HG02852 (cell line): Measurements from ENCODE around the gene CES3.

Experiments
- ATAC-seq: cut with Tn5 transposase; IDR thresholded peaks from one replicate; pipeline ENCODE4 v1.9.1; 2021; ENCODE audit warnings: mild to moderate bottlenecking, moderate library complexity; ENCODE audit not compliant: unreplicated experiment

CES3 gene

GRCh38 chr16:67000384-67001351, 39.6 kb downstream of the CES3 start:
- ATAC-seq, result peak; percentile 47

- ATAC-seq, result no peak
These were observed 40.7 kb downstream of the CES3 start for GRCh38 chr16:67001726-67002125.

- no peak for ATAC-seq
These were observed 46.0 kb downstream of the CES3 start for GRCh38 chr16:67006930-67007658.

- ATAC-seq, result no peak
These were observed 48.1 kb downstream of the CES3 start for GRCh38 chr16:67009158-67009557.

- ATAC-seq, result no peak
These were observed 50.2 kb downstream of the CES3 start for GRCh38 chr16:67011274-67011673.

- no peak for ATAC-seq
These were observed 52.3 kb downstream of the CES3 start for GRCh38 chr16:67013233-67013822.

- no peak for ATAC-seq
These were observed 53.0 kb downstream of the CES3 start for GRCh38 chr16:67013823-67014633.

GRCh38 chr16:67014634-67015312, 53.7 kb downstream of the CES3 start:
- ATAC-seq, result no peak

- ATAC-seq, result no peak
These were observed 54.3 kb downstream of the CES3 start for GRCh38 chr16:67015313-67015731.

GRCh38 chr16:67016143-67016542, 55.1 kb downstream of the CES3 start:
- ATAC-seq, result no peak

- ATAC-seq, result no peak
These were observed 55.8 kb downstream of the CES3 start for GRCh38 chr16:67016681-67017420.

- ATAC-seq, result no peak
These were observed 56.3 kb downstream of the CES3 start for GRCh38 chr16:67017421-67017750.

GRCh38 chr16:67017810-67018488, 56.9 kb downstream of the CES3 start:
- ATAC-seq, result peak; percentile 89

- no peak for ATAC-seq
These were observed 58.1 kb downstream of the CES3 start for GRCh38 chr16:67019171-67019570.

- no peak for ATAC-seq
These were observed 60.3 kb downstream of the CES3 start for GRCh38 chr16:67021321-67021720.

- no peak for ATAC-seq
These were observed 61.6 kb downstream of the CES3 start for GRCh38 chr16:67022531-67023214.

- no peak for ATAC-seq
These were observed 62.6 kb downstream of the CES3 start for GRCh38 chr16:67023689-67024088.
